T-helper 1 cell treated with Interleukin-12 subunit alpha and Interleukin-12 subunit beta and Interleukin-4 antibody, amounts not matched to agents 30 μg/mL and 1 μg/mL, for 36 hours (primary cell): Measurements from ENCODE around the gene SETDB2.

Experiments
- H3K27ac Mint-ChIP-seq: one replicate; pipeline ENCODE4 v1.8.0; 2021; ENCODE audit warnings: mild to moderate bottlenecking, mixed read lengths
- H3K27me3 Mint-ChIP-seq: one replicate; pipeline ENCODE4 v1.8.0; 2021; ENCODE audit warnings: low read depth, mixed read lengths
- H3K36me3 Mint-ChIP-seq: one replicate; pipeline ENCODE4 v1.8.0; 2021; ENCODE audit warnings: low read depth, mixed read lengths
- H3K4me1 Mint-ChIP-seq: one replicate; pipeline ENCODE4 v1.8.0; 2021; ENCODE audit warnings: low read depth, mixed read lengths
- H3K4me3 Mint-ChIP-seq: one replicate; pipeline ENCODE4 v1.8.0; 2021; ENCODE audit warnings: mild to moderate bottlenecking, moderate library complexity, mixed read lengths
- H3K9me3 Mint-ChIP-seq: one replicate; pipeline ENCODE4 v1.8.0; 2021; ENCODE audit warnings: mixed read lengths

Gene SETDB2

DNA sequence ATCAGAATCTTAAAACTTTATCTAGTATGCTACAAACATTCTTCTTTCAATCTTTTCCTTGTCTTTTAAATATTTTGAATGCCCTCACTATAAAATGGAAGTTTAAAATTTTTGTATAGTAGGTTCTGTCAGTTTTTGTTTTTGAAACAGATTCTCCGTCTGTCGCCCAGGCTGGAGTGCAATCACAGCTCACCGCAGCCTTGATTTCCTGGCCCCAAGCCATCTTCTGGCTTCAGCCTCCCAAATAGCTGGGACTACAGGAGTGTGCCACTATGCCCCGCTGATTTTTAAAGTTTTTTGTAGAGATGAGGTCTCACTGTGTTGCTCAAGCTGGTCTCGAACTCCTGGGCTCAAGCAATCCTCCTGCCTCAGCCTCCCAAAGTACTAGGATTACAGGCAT is 72.4 kb downstream of the SETDB2 start:
- Mint-ChIP-seq H3K4me3 (no peak overlapping the region), H3K4me1 (peaks cover 8% of the 10 kb centered on the region), H3K36me3 (peaks cover 40% of the 10 kb centered on the region), H3K27me3 (no peaks in the 10 kb centered on the region), H3K27ac (no peak overlapping the region), H3K9me3 (no peaks in the 10 kb centered on the region)

DNA sequence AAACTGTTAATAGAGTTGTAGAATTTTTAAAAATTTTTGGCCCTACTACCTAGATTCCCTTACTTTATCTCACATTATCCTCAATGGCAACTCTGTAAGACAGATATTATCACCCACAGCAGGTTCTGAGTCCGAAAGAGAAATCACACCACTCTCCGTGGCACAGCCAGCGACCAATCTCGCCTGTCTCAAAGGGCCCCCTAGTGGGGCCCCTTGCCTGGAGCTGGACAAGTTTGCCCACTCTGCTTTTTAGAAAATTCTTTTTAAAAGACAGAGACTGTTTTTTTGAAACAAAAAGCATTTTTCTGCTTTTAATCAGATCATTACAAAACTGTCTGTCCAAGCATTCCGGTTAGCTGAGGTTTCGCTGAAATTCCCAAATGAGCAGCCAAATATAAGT is 73.4 kb downstream of the SETDB2 start:
- no peaks in the 10 kb centered on the region for H3K27me3 Mint-ChIP-seq
- H3K4me1 Mint-ChIP-seq = peaks cover 8% of the 10 kb centered on the region
- peaks cover 39% of the 10 kb centered on the region for H3K36me3 Mint-ChIP-seq
- H3K27ac Mint-ChIP-seq = no peak overlapping the region
- no peak overlapping the region for H3K4me3 Mint-ChIP-seq
- no peaks in the 10 kb centered on the region for H3K9me3 Mint-ChIP-seq

DNA sequence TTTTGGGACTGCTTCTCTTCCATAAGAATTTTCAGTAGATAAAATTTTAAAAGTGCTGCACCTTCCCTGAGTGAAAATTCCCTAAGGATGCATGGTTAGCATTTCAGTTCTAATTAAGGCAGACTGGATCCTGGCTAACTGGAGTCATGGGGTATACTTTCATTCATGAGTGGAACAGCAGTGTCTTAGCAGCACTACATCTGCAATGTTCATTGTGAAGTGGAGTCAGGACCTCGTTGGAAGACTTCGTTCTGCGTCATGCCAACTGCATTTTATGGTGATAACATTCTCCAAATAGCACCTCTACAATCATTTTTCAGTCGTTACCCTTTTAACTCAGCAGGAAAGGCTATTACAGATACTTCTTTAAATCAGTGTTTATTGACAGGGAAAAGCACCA is 77.2 kb downstream of the SETDB2 start:
- Mint-ChIP-seq H3K27me3 (no peaks in the 10 kb centered on the region), H3K9me3 (no peaks in the 10 kb centered on the region), H3K4me1 (peaks cover 6% of the 10 kb centered on the region), H3K27ac (no peak overlapping the region), H3K36me3 (peaks cover 34% of the 10 kb centered on the region), H3K4me3 (no peak overlapping the region)

DNA sequence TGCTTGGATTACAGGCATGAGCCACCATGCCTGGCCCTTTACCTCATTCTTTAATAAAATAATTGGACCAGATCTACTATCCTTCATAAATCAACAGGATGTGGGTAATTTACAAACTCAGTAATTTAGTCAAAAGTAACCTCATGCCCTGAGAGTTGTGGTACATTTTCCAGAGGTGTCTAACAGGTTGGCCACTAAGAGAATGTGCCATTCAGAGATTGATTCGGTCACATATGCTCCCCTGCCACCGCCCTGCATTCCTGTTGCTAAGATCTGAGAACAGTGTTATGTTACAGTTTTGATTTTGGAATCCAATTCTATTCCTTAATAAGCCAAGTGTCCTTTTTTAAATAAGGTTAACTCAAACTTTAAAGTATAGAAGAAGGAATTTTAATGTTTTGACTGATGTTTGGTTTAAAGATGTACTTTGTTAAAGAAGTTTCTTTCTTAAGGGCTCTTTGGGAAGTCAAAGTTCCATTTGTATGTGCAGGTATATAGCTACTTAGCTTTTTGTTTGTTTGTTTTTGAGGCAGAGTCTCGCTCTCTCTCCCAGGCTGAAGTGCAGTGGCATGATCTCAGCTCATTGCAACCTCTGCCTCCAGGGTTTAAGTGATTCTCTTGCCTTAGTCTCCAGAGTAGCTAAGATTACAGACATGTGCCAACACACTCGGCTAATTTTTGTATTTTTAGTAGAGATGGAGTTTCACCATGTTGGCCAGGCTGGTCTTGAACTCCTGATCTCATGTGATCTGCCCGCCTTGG is 80.8 kb downstream of the SETDB2 start:
- no peak overlapping the region for H3K27ac Mint-ChIP-seq

DNA sequence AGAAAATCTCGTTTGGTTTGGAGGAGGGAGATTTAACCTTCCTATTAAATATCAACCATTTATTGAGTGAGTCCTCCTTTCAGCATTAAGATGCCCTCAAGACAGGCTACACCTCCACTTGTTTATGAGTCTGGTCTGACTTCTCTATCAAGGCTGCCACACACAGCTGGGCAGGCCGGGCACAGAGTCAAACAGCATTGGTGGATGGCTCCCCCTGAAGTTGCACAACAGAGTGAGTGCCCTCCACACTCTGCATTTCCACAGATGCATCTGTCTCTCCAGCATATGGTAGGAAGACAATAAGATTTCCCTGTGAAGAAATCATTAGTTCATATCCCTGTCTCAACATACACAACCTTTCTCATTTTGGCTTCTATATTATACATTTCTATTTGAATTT is 83.0 kb downstream of the SETDB2 start:
- H3K27me3 Mint-ChIP-seq = no peaks in the 10 kb centered on the region
- H3K36me3 Mint-ChIP-seq = peaks cover 48% of the 10 kb centered on the region
- H3K9me3 Mint-ChIP-seq = no peaks in the 10 kb centered on the region
- peaks cover 4% of the 10 kb centered on the region for H3K4me1 Mint-ChIP-seq
- H3K4me3 Mint-ChIP-seq = no peak overlapping the region
- H3K27ac Mint-ChIP-seq = no peak overlapping the region

More for the DNA sequence above, 80.8 kb downstream of the SETDB2 start:
- H3K36me3 Mint-ChIP-seq = peaks cover 47% of the 10 kb centered on the region
- no peaks in the 10 kb centered on the region for H3K27me3 Mint-ChIP-seq
- H3K9me3 Mint-ChIP-seq = no peaks in the 10 kb centered on the region
- H3K4me3 Mint-ChIP-seq = no peak overlapping the region
- peaks cover 3% of the 10 kb centered on the region for H3K4me1 Mint-ChIP-seq

DNA sequence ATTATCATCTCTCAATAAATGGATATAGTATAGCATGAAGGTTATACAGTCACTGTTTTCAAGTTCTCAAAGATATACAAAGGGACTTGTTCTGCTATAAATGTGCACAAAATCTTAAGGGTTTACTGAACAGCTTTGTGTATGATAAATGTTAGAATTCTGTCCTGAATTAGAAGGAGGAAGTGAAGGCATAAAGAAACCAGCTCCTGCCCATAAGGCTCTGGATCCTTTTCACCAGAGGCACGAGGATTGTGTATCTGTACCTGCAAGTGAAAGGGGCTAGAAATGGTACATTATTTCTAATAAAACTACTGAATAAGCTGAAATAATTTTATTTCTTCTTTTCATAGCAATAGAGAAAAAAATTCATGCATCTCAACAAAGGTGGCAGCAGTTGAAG is 84.1 kb downstream of the SETDB2 start:
- Mint-ChIP-seq H3K4me3 (no peak overlapping the region), H3K4me1 (peaks cover 10% of the 10 kb centered on the region), H3K9me3 (no peaks in the 10 kb centered on the region), H3K27me3 (no peaks in the 10 kb centered on the region), H3K36me3 (peaks cover 50% of the 10 kb centered on the region), H3K27ac (no peak overlapping the region)

DNA sequence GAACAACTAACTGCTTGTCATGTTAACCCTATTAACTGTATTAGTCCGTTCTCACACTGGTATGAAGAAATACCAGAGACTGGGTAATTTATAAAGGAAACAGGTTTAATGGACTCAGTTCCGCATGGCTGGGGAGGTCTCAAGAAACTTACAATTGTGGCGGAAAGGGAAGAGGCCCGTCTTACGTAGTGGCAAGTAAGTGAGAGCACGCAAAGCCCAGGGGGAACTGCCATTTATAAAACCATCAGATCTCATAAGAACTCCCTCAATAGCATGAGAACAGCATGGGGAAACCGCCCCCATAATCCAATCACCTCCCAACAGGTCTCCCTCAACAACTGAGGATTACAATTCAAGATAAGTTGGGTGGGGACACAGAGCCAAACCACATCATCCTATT is 86.4 kb downstream of the SETDB2 start:
- Mint-ChIP-seq H3K27me3 (no peaks in the 10 kb centered on the region), H3K4me1 (peaks cover 16% of the 10 kb centered on the region), H3K9me3 (no peaks in the 10 kb centered on the region), H3K4me3 (no peak overlapping the region), H3K27ac (no peak overlapping the region), H3K36me3 (peaks cover 50% of the 10 kb centered on the region)

DNA sequence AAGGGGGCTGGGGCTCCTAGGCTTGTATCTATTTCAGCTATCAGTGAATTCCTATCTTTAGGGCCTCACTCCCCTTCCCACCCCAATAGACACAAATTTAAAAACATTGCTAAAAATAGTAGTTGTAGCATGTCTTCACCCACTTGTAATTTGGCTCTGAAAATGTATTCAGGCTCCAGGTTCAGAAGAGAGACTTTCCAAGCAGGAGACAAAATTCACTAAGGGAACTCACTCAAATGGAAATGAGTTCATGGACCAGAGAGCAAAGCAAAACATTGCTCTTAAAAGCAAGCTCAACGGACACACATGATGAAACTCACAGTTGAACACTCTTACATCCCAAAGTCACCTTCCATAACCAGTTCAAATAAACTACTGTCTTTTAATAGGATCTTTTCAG is 88.5 kb downstream of the SETDB2 start:
- H3K27me3 Mint-ChIP-seq = no peaks in the 10 kb centered on the region
- no peaks in the 10 kb centered on the region for H3K9me3 Mint-ChIP-seq
- H3K27ac Mint-ChIP-seq = peak overlapping the region; percentile 36
- H3K36me3 Mint-ChIP-seq = peaks cover 48% of the 10 kb centered on the region
- no peak overlapping the region for H3K4me3 Mint-ChIP-seq
- H3K4me1 Mint-ChIP-seq = peaks cover 16% of the 10 kb centered on the region

DNA sequence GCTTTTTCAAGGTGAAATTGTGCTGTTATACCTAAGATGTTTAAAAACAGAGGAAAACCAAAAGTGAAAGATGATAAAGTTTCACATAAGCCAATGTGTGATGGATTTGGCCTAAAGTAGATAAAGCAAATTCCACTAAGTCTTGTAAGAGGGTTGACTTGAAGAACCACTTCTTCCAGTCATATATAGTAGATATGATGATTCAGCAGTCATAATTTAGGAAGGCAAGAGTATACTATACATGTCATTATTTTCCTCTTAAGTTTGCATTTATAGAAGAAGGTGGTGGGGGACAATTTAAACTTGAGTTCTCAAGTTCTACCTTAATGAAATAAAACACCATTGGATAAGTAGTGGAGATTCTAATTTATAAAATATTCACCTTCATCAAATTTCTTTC is 88.9 kb downstream of the SETDB2 start:
- H3K27me3 Mint-ChIP-seq = no peaks in the 10 kb centered on the region
- peaks cover 16% of the 10 kb centered on the region for H3K4me1 Mint-ChIP-seq
- peaks cover 48% of the 10 kb centered on the region for H3K36me3 Mint-ChIP-seq
- H3K9me3 Mint-ChIP-seq = no peaks in the 10 kb centered on the region
- H3K27ac Mint-ChIP-seq = peak overlapping the region; percentile 7
- H3K4me3 Mint-ChIP-seq = no peak overlapping the region

DNA sequence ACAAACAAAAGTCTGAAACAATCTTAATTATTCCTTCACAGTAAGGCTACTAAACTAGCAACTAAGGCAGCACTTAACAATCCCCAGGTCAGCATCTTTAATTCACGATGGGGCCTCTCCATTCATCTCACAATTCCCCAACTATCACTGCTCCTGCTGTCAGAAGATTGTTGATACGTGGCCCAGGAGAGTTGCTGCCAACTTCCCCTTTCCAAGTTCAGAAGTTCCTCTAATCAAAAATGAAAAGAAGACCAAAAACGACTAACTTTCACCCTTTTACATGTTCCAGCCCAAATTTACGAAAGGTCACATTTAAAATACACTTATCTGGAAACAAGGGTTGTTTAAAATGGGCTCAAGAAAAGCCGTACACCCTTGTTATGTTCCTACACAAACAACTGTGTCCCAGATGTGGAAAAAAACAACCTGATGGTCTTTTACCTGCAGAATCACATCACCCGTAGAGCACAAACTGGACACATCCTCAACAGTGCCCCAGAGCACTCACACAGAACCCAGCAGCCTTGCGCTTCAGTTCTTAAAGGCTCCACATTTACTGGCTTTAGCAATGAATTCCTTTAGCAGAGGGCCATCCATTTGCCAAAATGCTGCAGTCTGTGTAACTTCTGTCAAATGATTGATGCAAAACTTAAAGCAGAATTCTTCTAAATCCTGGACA is 89.7 kb downstream of the SETDB2 start:
- no peak overlapping the region for H3K27ac Mint-ChIP-seq
- H3K36me3 Mint-ChIP-seq = peaks cover 40% of the 10 kb centered on the region
- peaks cover 16% of the 10 kb centered on the region for H3K4me1 Mint-ChIP-seq
- H3K9me3 Mint-ChIP-seq = no peaks in the 10 kb centered on the region
- H3K4me3 Mint-ChIP-seq = no peak overlapping the region
- H3K27me3 Mint-ChIP-seq = no peaks in the 10 kb centered on the region

DNA sequence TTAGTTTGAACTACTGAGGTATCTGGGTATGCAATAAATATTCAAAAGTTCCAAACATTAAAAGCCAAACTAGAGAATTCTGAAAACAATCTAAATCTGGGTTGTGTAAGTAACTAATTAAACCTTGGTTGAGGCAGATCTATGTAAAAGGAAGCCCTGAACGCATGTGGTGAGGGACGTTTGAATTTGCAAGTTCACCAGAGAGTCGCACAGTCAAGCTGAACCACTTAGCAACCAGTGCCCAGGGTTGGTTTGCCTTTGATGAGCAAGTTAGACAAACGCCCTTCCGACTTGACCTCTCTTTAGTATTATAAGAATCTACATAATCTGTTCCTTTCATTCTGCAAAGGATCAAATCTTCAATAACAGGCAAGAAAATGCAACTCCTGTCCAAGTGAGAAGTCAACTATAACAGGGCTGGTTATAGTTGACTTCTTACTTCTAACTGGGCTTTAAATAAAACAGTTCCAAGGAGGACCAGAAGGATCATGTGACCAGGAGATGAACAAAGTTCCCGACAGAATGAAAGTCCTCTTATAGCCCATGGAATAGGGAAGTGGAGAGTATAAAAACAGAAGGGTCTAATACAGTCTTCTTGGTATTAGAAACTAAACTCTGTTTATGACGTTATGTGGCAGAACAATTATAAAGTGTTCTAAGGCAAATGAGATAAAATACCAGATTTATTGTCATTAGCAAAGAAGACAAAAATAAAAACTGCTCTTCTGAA is 92.2 kb downstream of the SETDB2 start:
- Mint-ChIP-seq H3K4me3 (no peak overlapping the region), H3K36me3 (peaks cover 35% of the 10 kb centered on the region), H3K4me1 (peaks cover 32% of the 10 kb centered on the region), H3K27me3 (no peaks in the 10 kb centered on the region), H3K9me3 (no peaks in the 10 kb centered on the region), H3K27ac (no peak overlapping the region)

DNA sequence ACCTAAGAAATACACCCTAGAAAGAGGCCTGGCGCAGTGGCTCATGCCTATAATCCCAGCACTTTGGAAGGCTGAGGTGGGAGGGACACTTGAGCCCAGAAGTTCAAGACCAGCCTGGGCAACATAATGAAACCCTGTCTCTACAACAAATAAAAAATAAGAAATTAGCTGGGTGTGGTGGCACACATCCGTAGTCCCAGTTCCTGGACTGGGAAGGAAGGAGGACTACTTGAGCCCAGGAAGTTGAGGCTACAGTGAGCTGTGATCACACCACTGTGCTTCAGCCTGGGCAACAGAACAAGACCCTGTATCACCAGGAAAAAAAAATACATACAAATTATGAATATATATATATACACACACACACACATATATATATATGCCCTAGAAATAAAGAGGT is 94.3 kb downstream of the SETDB2 start:
- Mint-ChIP-seq H3K36me3 (peaks cover 29% of the 10 kb centered on the region), H3K9me3 (no peaks in the 10 kb centered on the region), H3K27me3 (no peaks in the 10 kb centered on the region), H3K4me3 (no peak overlapping the region), H3K4me1 (peaks cover 26% of the 10 kb centered on the region), H3K27ac (no peak overlapping the region)

DNA sequence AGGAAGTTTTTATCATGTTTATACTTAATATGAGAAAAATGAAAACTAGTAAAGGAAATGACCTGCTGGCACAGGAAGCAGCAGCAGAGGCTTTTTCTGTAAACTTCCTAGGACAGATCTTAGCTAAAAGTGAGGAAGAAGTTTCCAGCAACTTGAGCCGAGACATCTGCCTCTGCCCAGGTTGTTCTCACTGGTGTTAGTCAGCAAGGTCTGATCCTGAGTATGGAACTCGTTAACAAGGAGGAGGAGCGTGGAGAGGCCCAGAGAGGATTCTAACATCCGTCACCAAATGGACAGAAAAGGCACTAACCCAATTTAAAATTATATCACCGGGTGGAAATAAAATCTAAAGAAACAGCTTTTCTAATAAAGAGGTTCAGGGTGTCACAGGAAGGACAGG is 95.2 kb downstream of the SETDB2 start:
- Mint-ChIP-seq H3K9me3 (no peaks in the 10 kb centered on the region), H3K36me3 (peaks cover 21% of the 10 kb centered on the region), H3K4me3 (peak overlapping the region; percentile 69), H3K27me3 (no peaks in the 10 kb centered on the region), H3K27ac (peak overlapping the region; percentile 86), H3K4me1 (peaks cover 20% of the 10 kb centered on the region)

DNA sequence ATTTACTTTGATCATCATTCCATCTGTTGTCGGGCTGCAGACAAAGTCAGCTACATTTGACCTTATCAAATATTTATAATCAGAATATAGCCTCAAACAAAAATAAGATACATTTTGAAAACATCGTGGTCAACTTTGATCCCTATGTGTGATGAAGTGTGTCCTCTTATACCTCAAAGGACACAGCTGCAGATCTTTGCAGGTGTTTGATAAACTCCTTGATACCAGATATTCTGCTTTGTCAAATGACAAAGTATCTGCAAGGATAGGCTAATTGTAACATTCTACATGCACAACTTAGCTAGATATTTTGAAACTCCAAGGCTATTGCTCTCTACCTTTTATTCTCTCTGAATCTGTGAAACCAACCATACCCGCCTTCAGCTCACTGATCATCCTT is 95.7 kb downstream of the SETDB2 start:
- Mint-ChIP-seq H3K27me3 (no peaks in the 10 kb centered on the region), H3K4me1 (peaks cover 18% of the 10 kb centered on the region), H3K4me3 (no peak overlapping the region), H3K36me3 (peaks cover 19% of the 10 kb centered on the region), H3K27ac (peak overlapping the region; percentile 92), H3K9me3 (no peaks in the 10 kb centered on the region)

DNA sequence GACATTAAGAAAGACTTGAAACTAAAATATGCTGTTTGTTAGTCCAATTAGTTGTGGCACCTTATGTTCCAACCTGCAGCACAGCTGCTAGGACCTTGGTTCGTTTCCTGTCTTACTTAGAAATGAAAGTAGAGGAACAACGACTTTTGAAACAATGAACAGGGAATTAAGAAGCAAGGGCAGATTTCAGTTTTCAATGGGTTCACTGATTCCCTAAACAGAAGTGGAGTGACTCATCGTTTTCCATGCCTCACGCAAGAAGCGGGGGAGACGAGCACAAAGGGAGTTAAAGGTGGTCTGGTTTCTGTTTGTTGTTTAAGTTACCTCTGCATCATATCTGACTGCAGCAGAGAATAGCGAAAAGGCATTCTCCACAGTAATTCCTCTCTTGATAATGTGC is 96.5 kb downstream of the SETDB2 start:
- Mint-ChIP-seq H3K4me1 (peaks cover 18% of the 10 kb centered on the region), H3K27ac (peak overlapping the region; percentile 92), H3K27me3 (no peaks in the 10 kb centered on the region), H3K9me3 (no peaks in the 10 kb centered on the region), H3K36me3 (peaks cover 19% of the 10 kb centered on the region), H3K4me3 (peak overlapping the region; percentile 82)
